GM19468 (cell line): ENCODE data around the gene SUFU.
A peak's percentile ranks its signal among the peaks of the same experiment; 100 is the strongest.

ENCODE experiments used
- ATAC-seq: cut with Tn5 transposase; IDR thresholded peaks from one replicate; pipeline ENCODE4 v1.9.1; 2021; ENCODE audit warnings: mild to moderate bottlenecking, moderate library complexity, moderate number of reproducible peaks; ENCODE audit not compliant: unreplicated experiment; ENCODE audit errors: extremely low read depth

SUFU gene

DNA sequence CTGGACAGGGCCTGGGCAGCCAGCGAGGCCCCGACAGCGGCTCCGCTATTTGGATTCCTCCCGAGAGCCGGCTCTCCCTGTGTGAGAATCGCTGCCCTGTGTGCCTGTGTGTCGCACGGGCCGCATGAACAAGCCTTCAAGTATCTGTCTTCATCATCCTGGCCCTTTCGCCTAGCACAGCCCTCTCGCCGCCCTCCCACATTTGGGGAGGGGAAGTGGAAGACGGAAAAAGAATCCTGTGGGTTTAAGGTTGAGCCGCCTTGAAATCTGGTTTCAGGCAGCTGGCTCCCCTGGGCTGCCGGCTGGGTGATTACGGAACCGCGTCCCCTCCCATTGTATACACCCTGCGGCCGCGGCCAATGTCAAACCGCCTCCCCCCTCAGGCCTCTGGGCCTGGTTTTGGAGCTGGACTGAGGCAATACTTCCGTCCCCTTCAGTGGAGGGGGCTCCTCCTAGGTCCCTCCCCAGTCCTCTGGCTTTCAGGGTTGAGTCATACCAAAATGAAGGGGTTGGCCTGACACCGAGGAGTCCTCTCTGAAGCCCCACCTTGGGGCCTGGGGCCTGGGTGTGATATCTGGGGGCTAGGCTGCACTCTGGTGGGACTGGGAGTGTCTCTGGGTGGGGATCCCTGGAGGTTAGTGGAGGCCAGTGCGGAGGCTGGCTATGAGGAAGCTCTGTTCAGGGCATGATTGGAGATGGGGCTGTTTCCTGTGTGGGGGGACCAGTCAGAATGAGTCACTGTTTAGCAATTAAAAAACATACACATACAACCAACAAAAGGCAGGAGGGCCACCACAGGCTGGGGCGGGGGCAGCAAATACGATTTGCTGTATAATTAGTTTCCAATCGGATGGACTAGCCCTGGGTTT, 142.2 kb downstream of the SUFU start:
- ATAC-seq = peak; percentile 21

DNA sequence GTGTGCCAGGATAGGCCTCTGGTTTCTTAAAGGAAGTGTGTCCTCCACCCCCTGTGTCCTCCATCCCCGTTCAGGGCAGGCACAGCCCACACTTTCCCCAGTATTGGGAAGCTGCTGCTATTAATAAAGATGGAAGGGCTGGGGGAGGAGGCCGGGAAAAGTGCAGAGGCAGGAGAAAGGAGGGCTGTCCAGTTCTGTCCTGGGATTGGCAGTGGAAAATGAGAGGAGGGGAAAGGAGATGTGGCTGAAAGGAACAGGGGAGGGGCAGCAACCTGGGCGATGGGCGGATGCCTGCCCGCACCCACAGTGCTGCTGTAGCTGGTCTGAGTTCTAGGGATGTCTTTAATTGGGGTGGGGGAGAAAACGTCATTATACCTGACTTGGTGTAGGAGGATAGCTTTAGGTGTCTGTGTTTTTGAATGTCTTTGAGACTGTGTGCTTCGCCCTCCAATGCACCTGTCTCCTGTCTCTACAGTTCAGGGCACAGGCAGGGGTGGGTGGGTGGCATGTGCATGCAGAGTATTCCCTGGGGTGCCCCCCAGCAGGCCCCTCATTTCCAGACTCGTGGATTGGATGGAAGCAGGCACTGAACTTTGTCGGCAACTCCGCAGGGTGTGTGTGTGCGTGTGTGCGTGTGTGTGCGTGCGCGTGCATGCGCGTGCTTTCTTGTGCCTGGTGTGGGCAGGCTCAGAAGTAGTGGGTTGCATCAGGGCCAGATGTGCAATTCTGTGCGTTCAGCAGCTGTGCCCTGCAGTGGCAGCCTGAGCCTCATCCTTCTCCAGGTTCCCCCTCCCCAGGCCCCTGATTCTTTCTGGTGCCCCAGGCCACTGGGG, 143.1 kb downstream of the SUFU start:
- ATAC-seq = no peak

DNA sequence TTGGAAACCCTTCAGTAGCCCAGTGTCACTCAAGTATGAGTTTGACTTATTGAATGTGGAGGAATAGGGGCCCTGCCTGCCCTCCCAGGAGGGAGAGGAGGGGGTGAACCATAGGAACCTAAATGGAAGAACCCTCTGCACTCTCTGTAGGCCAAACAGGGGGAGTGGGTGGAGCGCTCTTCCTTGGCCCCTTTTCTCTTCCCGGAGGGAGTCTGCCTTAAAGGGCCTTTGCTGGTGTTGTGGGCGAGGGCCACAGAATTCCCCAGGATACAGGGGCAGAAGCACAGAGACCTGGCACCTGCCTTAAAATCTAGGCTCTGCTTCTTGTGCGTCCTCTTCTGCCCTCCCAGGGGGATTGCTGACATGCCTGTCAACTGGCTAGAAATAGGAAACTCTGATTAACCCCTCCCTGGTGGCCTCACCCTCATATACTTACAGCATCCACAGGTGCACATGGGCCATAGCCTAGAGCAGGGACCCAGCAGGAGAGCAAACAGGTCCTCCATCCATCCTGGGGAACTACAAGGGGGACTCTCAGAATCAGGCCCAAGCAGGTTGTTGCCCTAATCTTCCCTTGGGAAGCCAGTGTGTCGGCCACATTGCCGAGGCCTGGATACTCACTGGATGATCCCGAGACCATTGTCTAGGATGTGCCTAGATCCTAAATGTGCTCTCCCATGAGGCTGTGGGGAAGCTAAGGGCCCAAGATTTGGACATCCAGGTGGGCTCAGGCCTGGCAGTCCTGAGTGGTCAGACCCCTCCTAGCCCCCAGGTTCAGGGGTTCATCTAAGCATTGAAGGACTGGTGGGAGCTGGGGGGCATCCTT, 143.9 kb downstream of the SUFU start:
- ATAC-seq = no peak

DNA sequence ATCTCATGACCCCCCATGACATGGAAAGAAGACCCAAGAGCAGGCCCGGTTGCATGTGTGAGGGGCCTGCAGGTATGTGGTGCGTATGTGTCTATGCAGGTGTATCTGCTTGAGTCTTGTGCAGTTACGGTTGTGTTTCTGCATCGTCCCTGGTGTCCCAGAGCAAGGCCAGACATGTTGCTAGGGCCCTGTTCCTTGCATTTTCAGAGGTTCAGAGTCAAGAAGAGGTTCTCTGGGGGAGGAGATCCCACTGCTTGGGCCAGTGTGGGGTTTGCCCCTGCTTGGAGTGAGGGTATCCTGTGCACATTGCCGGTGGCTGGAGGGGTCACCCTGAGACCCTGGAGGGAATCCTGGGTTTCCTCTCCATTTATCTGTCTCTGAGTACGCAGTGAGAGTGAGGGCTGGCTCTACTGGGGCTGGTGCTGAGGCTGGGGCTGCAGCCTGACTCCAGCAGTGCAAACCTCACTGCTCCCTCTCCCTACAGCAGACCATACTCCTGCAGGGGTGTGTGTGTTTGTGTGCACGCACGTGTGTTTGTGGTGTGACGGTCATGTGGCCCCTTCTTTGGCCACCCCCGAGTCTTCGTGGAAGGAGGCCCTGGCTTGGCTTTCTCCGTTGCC, 144.6 kb downstream of the SUFU start:
- ATAC-seq = no peak

DNA sequence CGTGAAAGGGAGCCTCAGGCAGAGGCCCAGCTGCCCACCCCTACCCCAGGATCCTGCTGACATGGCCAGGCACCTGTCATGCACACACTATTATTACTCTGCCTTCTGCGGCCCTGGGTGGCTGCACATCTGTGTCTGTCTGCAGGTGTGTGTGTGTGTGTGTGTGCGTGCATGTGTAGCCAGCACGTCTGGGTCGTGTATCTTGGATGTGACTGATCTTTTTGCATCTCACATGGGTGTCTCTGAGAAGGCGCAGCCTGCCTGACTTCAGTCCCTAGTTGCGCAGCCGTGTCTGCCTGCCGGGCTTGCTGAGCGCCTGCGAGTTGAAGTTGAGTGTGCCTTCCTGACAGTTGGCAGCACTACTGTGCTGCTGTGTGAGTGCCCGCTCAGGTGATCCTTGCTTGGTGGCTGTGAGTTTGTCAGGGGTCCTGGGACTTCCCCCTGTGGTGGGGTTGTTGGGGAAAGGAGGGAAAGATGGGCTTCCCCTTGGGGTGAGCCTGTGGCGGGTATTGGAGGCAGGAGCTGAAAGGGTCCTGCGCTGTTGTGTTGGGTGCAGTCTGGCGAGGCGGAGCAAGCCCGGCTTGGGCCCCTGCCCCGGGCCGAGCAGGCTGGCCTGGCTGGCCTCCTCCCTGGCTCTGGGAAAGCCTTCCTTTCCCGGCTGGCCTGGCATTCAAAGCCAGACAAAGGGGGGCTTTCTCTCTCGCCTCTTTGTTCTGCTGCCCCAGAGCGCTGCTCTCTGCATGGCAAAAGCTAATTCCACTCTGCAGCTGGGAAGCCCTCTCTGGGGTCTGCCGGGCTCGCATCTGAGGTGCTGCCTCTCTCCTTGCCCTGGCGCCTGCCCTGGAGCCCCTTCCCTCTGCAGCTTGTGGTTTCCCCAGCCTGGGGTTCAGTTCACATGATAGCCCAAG, 145.4 kb downstream of the SUFU start:
- ATAC-seq = no peak

DNA sequence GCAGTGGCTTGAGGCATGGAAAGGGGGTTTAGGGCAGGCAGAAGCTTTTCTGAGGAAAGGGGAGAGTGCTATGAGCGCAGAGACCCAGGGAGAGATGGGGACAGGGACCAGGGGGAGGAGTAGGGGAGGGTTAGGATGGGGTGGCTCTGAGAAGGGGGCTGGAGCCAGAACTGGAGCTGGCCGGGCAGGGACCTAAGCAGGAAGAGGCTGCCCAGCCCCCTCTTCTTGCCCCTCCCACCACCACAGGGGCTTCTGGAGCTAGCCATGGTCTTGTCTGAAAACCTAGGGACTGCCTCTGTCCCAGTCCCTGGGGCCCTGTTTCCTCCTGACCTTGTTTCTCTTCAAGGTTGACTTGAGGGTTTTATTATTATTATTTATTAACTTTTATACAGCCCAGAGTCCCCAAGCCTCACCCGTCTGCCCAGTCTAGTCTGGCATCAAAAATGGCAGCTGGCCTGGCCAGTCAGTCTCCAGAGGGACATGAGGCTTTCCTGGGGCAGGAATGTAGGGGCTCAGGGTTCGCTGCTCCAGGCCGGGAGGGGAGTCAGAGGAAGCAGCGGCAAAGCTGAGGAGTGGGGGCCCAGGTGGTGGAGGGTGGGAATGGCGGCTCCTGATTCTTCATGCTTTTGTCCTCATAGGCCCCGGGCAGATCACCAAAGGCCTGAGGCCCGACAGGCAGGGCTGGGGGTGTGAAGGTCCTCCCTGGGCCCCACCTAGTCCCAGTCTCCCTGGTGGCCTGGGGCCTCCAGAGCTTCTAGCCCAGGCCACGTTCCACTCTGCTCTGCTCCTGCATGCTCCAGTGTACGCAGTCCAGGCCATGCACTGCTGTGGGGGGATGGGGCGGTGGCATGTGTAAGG, 146.3 kb downstream of the SUFU start:
- no peak for ATAC-seq

DNA sequence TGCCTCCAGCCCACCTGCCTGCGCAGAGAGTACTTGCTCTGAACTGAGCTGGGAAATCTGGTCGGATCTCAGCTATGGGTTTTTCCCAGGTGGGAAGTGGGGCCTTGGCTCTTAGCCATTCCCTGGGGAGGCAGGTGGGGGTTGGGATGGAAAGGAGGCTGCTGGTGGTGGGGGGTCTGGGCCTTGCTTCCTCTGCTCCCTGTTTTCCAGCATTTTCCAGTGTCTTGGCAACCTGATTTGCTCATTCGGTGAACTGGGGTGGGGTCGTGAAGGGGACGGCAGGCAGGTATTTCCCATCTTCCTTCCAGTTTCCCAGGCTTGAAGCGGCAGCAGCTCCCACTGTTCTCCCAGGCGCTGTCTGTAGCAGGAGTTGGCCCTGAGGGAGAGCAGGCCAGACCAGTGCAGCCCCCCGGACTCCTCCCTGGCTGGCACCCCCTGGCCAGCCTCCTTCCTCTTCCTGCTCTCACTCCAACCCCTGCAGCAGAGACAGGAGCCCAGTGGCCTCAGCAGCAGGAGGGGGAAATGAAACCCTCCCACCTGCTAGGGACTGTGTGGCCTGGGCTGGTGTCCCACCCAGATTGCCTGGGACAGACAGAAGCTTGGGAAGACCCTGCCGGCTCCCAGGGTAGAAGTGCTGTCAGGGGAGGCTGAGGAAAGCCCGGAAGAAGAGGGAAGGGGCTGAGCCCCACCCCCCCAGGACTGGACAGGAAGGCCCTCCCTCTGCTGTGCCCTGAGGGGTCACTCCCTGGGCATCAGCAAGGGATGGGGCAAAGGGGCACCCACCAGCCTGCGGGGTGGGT, 147.1 kb downstream of the SUFU start:
- ATAC-seq = no peak

DNA sequence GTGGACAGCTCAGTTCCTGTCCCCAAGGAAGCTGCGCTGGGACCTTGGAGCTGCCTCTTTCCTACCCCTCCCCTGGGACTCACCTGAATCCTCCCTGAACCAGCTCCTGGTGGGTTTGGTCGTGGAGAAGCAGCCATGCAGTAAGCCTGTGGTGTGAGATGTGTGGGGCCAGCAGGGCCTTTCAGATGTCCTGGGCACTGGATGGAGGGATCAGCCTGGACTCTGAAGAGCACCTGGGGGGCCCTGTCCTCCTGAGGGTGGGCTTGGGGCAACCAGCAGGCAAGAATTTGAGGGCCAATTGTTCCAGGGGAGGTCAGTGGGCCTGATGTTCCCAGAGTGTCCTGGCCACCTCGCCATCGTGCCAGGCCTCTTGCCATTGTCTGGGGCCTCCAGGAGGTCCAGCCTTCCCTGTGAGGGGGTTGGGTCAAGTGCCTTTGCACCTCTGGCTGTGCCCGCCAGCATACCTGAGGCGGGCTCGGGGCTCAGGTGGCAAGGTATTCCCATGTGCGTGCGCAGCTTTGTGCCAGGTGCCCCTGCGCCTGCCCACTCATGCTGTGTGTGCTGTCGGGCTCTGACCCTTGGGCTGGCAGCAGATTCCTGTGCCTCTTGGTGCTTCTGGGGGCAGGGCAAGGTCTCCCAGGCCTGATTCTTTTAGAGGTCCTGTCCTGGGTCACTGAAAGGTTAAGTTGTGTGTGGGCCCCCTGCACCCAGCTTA, 147.8 kb downstream of the SUFU start:
- no peak for ATAC-seq

DNA sequence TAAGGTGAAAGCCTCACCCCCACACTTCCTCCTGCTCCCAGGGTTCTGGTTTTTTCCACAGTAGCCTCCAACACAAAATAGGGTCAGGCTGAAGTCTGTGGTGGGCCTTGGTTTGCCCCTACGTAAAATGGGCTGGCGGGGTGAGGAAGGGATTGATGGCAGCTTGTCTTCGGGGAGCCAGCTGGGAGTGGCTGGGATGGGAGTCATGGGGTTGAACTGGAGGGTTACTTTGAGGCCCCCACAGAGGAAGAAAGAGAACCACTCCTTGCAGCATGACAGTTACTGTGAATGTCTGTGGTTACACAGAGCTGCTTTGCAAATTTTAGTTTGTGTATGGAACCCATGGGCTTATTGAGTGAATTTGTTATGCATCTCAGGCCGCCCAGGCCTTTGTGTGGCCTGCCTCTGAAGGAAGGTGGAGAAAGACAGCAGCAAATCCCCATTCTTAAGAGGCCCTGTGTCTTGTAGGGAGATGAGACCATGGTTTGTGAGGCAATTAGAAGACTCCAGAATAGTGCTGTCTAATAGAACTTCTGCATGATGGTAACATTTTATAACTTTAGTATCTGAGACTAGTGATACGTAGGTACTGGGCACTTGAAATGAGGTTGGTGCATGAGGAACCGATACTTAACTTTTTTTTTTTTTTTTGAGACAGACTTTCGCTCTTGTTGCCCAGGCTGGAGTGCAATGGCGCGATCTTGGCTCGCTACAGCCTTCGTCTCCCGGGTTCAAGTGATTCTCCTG, 148.6 kb downstream of the SUFU start:
- ATAC-seq = peak; percentile 20

DNA sequence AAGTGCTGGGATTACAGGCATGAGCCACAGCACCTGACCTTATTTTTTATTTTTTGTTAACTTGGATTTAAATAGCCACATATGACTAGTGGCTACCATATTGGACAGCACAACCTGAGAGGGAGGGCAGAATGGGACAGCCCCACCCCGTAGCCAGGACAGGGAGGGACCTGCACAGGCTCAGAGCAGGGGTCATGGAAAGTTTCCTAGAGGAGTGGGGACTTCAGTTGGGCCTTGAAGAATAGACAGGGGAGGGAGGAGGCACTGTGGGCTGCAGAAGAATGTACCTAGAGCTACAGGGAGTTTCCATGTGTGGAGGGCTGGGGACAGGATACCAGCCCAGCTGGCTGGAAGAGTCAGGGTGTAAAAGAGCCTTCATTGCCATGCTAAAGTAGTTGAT, 149.3 kb downstream of the SUFU start:
- ATAC-seq = no peak

DNA sequence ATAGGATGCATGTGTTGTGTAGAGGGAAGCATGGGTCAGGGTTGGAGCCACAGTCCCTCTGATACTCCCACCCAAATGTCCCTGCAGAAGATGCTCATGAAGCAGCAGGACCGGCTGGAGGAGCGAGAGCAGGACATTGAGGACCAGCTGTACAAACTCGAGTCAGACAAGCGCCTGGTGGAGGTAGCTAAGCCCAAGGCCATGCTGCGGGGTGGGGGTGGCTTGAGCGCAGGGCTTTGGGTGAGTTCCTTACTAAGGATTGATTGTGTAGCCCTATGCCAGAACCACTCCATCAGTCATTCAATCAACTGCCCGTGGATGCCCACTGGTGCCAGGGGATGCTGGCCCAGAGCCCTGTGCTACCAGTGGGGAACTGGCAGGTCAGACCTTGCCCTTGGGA, 150.8 kb downstream of the SUFU start:
- no peak for ATAC-seq

DNA sequence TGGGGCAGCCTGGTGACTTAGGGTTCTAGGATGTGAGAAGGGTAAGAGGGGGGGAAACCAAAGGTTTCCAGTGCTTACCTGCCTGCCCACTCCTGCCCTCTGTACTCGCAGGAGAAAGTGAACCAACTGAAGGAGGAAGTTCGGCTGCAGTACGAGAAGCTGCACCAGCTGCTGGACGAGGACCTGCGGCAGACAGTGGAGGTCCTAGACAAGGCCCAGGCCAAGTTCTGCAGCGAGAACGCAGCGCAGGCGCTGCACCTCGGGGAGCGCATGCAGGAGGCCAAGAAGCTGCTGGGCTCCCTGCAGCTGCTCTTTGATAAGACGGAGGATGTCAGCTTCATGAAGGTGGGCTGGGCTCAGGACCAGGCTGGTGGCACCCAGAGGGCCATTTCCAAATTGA, 151.2 kb downstream of the SUFU start:
- ATAC-seq = no peak

DNA sequence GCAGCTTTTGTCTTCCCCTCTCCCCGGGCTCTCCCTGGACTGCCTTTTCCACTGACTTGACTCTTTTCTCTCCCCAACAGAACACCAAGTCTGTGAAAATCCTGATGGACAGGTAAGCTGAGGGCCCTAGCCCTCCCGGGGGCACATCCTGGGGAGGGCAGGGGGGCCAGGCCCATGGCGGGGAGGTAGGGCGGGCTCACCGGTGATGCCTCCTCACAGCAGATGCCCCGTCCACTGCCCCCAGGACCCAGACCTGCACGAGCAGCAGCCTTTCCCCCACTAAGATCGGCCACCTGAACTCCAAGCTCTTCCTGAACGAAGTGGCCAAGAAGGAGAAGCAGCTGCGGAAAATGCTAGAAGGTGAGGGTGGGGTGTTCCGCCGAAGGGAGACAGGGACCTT, 152.3 kb downstream of the SUFU start:
- ATAC-seq = no peak

DNA sequence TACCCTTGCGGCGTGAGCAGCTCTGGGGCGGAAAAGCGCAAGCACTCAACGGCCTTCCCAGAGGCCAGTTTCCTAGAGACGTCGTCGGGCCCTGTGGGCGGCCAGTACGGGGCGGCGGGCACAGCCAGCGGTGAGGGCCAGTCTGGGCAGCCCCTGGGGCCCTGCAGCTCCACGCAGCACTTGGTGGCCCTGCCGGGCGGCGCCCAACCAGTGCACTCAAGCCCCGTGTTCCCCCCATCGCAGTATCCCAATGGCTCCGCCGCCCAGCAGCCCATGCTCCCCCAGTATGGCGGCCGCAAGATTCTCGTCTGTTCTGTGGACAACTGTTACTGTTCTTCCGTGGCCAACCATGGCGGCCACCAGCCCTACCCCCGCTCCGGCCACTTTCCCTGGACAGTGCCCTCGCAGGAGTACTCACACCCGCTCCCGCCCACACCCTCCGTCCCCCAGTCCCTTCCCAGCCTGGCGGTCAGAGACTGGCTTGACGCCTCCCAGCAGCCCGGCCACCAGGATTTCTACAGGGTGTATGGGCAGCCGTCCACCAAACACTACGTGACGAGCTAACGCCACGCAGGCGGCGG, 153.1 kb downstream of the SUFU start:
- ATAC-seq = no peak

DNA sequence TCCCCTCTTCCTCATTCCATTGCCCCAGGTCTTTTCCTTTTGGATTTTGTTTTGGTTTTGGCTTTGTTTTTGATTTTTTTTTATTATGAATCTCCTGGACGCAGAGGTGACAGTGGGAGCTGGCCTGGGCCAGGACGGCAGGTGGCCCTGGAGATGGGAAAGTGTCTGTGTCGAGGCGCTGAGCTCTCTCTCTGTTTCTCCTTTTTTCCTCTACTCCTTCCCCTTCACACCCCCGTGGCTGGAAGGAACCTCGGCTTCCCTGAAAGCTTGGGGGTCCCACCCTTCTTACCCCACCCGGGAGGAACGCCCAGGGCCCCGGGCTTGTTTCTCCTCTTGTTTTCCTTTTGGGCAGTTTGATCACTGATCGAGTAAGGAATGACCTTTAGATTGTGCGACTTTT, 153.7 kb downstream of the SUFU start:
- no peak for ATAC-seq
